Measurements from ENCODE around the gene SPG11.

DNA sequence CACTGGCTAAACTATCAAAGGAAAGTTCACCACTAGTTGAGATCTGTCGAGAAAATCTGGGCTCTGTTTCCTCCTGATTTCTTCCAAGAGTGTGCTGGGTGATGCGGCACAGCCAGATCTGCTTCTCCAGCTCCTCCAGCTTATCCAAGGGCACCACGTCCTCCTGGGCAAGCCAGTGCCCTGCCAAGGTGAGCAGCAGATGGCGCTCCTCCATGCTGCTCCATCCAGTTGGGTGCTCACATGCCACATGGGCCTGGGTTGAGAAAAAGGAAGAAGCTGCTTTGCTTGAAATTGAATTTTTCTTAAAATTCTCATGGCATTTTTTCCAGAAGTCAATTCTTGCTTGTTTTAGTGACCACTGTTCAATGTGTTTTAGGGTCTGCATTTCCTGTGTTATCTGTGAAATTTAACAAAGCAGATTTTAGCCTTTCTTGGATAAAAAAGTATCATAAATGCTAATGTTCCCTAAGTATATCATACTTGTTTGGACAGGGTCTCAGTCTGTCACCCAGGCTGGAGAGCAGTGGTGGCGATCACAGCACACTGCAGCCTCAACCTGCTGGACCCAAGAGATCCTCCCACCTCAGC lies 79.2 kb downstream of the SPG11 start:
- TF ChIP-seq, protein P1, sequence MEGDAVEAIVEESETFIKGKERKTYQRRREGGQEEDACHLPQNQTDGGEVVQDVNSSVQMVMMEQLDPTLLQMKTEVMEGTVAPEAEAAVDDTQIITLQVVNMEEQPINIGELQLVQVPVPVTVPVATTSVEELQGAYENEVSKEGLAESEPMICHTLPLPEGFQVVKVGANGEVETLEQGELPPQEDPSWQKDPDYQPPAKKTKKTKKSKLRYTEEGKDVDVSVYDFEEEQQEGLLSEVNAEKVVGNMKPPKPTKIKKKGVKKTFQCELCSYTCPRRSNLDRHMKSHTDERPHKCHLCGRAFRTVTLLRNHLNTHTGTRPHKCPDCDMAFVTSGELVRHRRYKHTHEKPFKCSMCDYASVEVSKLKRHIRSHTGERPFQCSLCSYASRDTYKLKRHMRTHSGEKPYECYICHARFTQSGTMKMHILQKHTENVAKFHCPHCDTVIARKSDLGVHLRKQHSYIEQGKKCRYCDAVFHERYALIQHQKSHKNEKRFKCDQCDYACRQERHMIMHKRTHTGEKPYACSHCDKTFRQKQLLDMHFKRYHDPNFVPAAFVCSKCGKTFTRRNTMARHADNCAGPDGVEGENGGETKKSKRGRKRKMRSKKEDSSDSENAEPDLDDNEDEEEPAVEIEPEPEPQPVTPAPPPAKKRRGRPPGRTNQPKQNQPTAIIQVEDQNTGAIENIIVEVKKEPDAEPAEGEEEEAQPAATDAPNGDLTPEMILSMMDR (IDR thresholded peaks at IDR 0.05), result peak in 2 of 7 experiments; percentile 10 to 29
- no peak for TF ChIP-seq POLR2AphosphoS5 (IDR thresholded peaks at IDR 0.05)
